Measurements from ENCODE around the gene ALDH1L2. TPM values are rescaled to one million over a fixed set of nuclear protein-coding genes. Genes with fewer than 3 reads are reported as not detected.

ALDH1L2 gene
- total RNA-seq, 2 donors from 2014 or later: 0.22 to 0.27 TPM

DNA sequence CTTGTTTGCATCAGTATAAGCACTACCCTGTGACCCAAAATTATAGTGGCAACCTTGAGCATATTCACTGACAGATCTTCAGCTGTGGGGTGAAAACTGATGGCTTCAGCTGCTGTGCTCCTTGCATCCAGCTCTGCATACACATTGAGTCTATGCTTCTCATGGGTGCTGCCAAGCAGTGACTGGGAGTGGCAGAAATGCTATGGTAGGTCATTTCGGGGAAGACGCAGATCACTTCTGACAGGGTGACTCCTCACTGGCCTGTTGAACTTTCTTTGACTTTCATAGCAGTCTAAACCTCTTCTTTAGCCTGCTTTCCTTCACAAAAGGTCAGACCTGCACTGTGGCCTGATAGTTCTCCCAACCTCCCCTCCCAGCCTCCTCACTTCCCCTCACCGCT lies 5.6 kb upstream of the ALDH1L2 start:
- Histone ChIP-seq H3K4me3 (ENCODE audit: low read length) (no peak overlapping the region), H3K27me3 (ENCODE audit: control insufficient read depth, insufficient read depth, low read length, poor library complexity, severe bottlenecking) (no peaks in the 10 kb centered on the region), H3K4me1 (ENCODE audit: control insufficient read depth, insufficient read depth, low read length) (no peaks in the 10 kb centered on the region), H3K27ac (ENCODE audit: low read depth, low read length) (no peak overlapping the region), H3K9ac (ENCODE audit: extremely low read depth, low read length, poor library complexity, severe bottlenecking) (no peak overlapping the region), H3K9me3 (ENCODE audit: control insufficient read depth, low read length) (peaks cover 12% of the 10 kb centered on the region), H3K36me3 (ENCODE audit: control insufficient read depth, insufficient read depth, low read length) (no peaks in the 10 kb centered on the region)
- Mint-ChIP-seq H3K4me3 (no peak overlapping the region), H3K4me1 (peaks cover 7% of the 10 kb centered on the region), H3K27me3 (ENCODE audit: insufficient read depth) (peaks cover 5% of the 10 kb centered on the region), H3K36me3 (ENCODE audit: low read depth) (peaks cover 4% of the 10 kb centered on the region), H3K9me3 (peaks cover 17% of the 10 kb centered on the region), H3K27ac (no peak overlapping the region)
- TF ChIP-seq, protein P1, sequence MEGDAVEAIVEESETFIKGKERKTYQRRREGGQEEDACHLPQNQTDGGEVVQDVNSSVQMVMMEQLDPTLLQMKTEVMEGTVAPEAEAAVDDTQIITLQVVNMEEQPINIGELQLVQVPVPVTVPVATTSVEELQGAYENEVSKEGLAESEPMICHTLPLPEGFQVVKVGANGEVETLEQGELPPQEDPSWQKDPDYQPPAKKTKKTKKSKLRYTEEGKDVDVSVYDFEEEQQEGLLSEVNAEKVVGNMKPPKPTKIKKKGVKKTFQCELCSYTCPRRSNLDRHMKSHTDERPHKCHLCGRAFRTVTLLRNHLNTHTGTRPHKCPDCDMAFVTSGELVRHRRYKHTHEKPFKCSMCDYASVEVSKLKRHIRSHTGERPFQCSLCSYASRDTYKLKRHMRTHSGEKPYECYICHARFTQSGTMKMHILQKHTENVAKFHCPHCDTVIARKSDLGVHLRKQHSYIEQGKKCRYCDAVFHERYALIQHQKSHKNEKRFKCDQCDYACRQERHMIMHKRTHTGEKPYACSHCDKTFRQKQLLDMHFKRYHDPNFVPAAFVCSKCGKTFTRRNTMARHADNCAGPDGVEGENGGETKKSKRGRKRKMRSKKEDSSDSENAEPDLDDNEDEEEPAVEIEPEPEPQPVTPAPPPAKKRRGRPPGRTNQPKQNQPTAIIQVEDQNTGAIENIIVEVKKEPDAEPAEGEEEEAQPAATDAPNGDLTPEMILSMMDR (conservative IDR thresholded peaks at IDR 0.05): no peak
- DNase-seq: no peak
- 93 to 100% methylated on average over 2 to 3 of the region's 3 CpGs for WGBS, 2 experiments (ENCODE audit: insufficient coverage in 1 of 2, insufficient read length in 1 of 2)

DNA sequence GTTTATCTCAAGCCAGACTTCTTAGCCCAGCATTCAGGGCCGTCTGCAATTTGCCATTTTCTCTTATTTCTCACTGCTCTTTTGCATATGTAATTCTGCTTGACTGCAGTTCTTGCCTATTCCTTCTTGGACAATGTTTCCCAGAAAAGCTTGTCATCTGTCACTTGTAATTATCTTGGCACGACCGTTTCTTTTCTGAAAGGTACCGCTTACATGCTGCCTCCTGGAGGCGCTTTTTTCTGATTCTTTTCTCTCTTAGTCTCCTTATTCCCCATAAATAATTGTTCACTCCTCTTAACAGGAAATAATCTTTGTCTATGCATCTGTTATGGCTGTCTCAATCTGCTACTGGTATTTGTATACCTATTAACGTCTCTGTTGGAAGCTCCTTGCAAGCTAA lies 1.2 kb upstream of the ALDH1L2 start:
- Mint-ChIP-seq H3K27me3 (ENCODE audit: insufficient read depth) (peaks cover 31% of the 10 kb centered on the region), H3K4me1 (peaks cover 7% of the 10 kb centered on the region), H3K4me3 (no peak overlapping the region), H3K9me3 (no peaks in the 10 kb centered on the region), H3K27ac (no peak overlapping the region), H3K36me3 (ENCODE audit: low read depth) (no peaks in the 10 kb centered on the region)
- WGBS, 2 experiments (ENCODE audit: insufficient coverage in 1 of 2, insufficient read length in 1 of 2): 94 to 95% methylated on average over 5 to 6 of the region's 6 CpGs
- no peaks in the 10 kb centered on the region for H3K9me3 ChIP-seq (ENCODE audit: control insufficient read depth, low read length)
- H3K9ac ChIP-seq (ENCODE audit: extremely low read depth, low read length, poor library complexity, severe bottlenecking): no peak overlapping the region
- H3K36me3 ChIP-seq (ENCODE audit: control insufficient read depth, insufficient read depth, low read length): no peaks in the 10 kb centered on the region
- H3K27me3 ChIP-seq (ENCODE audit: control insufficient read depth, insufficient read depth, low read length, poor library complexity, severe bottlenecking): peaks cover 25% of the 10 kb centered on the region
- H3K4me1 ChIP-seq (ENCODE audit: control insufficient read depth, insufficient read depth, low read length): no peaks in the 10 kb centered on the region
- H3K27ac ChIP-seq (ENCODE audit: low read depth, low read length): no peak overlapping the region
- DNase-seq: no peak
- TF ChIP-seq, protein P1 (conservative IDR thresholded peaks at IDR 0.05): peak; percentile 25
- no peak overlapping the region for H3K4me3 ChIP-seq (ENCODE audit: low read length)

DNA sequence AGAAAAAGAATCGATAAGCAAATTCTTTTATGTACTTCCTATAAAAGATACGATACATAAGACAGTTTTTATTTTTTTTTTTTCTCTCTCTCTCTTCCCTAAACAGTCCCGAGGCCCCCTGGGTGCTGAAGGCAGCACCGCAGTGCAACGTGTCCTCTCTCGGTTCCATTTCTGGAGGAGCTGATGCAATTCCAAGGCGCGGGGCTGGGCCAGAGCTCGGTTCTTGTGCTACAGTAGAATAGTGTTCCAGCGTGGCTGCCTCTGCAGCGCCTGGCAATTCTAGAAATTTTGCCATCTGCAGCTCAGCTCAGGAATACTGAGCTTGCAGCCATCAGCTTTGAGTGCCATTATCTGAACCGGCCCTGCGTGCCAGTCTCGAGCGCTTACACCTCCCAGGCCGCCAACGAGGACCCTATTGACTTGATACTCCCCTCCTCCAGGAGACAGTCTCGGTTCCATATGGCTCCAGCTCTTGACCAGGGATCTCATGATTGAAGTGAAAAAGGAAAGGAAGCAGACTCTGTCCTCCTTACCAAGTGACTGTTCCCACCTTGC lies 630 bp downstream of the ALDH1L2 start:
- no peaks in the 10 kb centered on the region for H3K36me3 ChIP-seq (ENCODE audit: control insufficient read depth, insufficient read depth, low read length)
- H3K27ac ChIP-seq (ENCODE audit: low read depth, low read length): no peak overlapping the region
- Mint-ChIP-seq H3K9me3 (no peaks in the 10 kb centered on the region), H3K27ac (no peak overlapping the region), H3K4me3 (peak overlapping the region; percentile 62), H3K4me1 (peaks cover 7% of the 10 kb centered on the region), H3K36me3 (ENCODE audit: low read depth) (no peaks in the 10 kb centered on the region), H3K27me3 (ENCODE audit: insufficient read depth) (peaks cover 31% of the 10 kb centered on the region)
- DNase-seq: no peak
- WGBS, 2 experiments (ENCODE audit: insufficient coverage in 1 of 2, insufficient read length in 1 of 2): 34 to 40% methylated on average over 8 to 18 of the region's 18 CpGs
- H3K4me3 ChIP-seq (ENCODE audit: low read length): peak overlapping the region; percentile 78
- no peak overlapping the region for H3K9ac ChIP-seq (ENCODE audit: extremely low read depth, low read length, poor library complexity, severe bottlenecking)
- no peaks in the 10 kb centered on the region for H3K4me1 ChIP-seq (ENCODE audit: control insufficient read depth, insufficient read depth, low read length)
- no peaks in the 10 kb centered on the region for H3K9me3 ChIP-seq (ENCODE audit: control insufficient read depth, low read length)
- peaks cover 25% of the 10 kb centered on the region for H3K27me3 ChIP-seq (ENCODE audit: control insufficient read depth, insufficient read depth, low read length, poor library complexity, severe bottlenecking)
- TF ChIP-seq, protein P1 (conservative IDR thresholded peaks at IDR 0.05): no peak
